Islet of Langerhans (tissue), 1 donor: ENCODE results near the gene SCLT1.

Experiments used
- FAIRE-seq: peaks from one replicate; lab custom pipeline; 2011; peaks lifted over from hg19 to GRCh38; lab: Jason Lieb, UNC

Gene SCLT1

GRCh38 chr4:128957459-128957858 lies 135.9 kb downstream of the SCLT1 start:
- no peak for FAIRE-seq

GRCh38 chr4:128955751-128956150 lies 137.6 kb downstream of the SCLT1 start:
- no peak for FAIRE-seq

GRCh38 chr4:128954941-128955340 lies 138.4 kb downstream of the SCLT1 start:
- FAIRE-seq: no peak

GRCh38 chr4:128951316-128951715 lies 142.0 kb downstream of the SCLT1 start:
- no peak for FAIRE-seq

GRCh38 chr4:128950796-128951195 lies 142.5 kb downstream of the SCLT1 start:
- FAIRE-seq: no peak

- FAIRE-seq: no peak
These were observed 146.4 kb downstream of the SCLT1 start for GRCh38 chr4:128946916-128947315.

GRCh38 chr4:128942607-128943006 lies 150.7 kb downstream of the SCLT1 start:
- no peak for FAIRE-seq

- FAIRE-seq: no peak
These were observed 152.4 kb downstream of the SCLT1 start for GRCh38 chr4:128940971-128941370.

GRCh38 chr4:128930051-128930450 lies 163.3 kb downstream of the SCLT1 start:
- FAIRE-seq: no peak

- no peak for FAIRE-seq
These were observed 168.4 kb downstream of the SCLT1 start for GRCh38 chr4:128924951-128925350.

- FAIRE-seq: no peak
These were observed 171.4 kb downstream of the SCLT1 start for GRCh38 chr4:128921954-128922353.

GRCh38 chr4:128917781-128918180 lies 175.6 kb downstream of the SCLT1 start:
- FAIRE-seq: no peak

GRCh38 chr4:128916832-128917231 lies 176.5 kb downstream of the SCLT1 start:
- FAIRE-seq: no peak

- FAIRE-seq: no peak
These were observed 177.8 kb downstream of the SCLT1 start for GRCh38 chr4:128915544-128915943.

GRCh38 chr4:128913228-128913627 lies 180.1 kb downstream of the SCLT1 start:
- no peak for FAIRE-seq

GRCh38 chr4:128908735-128909134 lies 184.6 kb downstream of the SCLT1 start:
- no peak for FAIRE-seq

GRCh38 chr4:128907981-128908380 lies 185.4 kb downstream of the SCLT1 start:
- no peak for FAIRE-seq

- FAIRE-seq: no peak
These were observed 186.8 kb downstream of the SCLT1 start for GRCh38 chr4:128906581-128906980.

- no peak for FAIRE-seq
These were observed 188.5 kb downstream of the SCLT1 start for GRCh38 chr4:128904821-128905220.

- FAIRE-seq: no peak
These were observed 212.7 kb downstream of the SCLT1 start for GRCh38 chr4:128880662-128881061.

GRCh38 chr4:128879971-128880370 lies 213.4 kb downstream of the SCLT1 start:
- FAIRE-seq: no peak

- no peak for FAIRE-seq
These were observed 214.1 kb downstream of the SCLT1 start for GRCh38 chr4:128879283-128879682.

- FAIRE-seq: no peak
These were observed 215.4 kb downstream of the SCLT1 start for GRCh38 chr4:128877934-128878333.

- no peak for FAIRE-seq
These were observed 217.1 kb downstream of the SCLT1 start for GRCh38 chr4:128876200-128876599.

GRCh38 chr4:128871948-128872347 lies 221.4 kb downstream of the SCLT1 start:
- no peak for FAIRE-seq
